HK-2 (cell line): ENCODE data around the gene POLN.
"Not testable (repeated sequence)": the region's sequence is repeated elsewhere in the genome, so short reads cannot be mapped to it uniquely, and the experiment has no call there.

Experiments used
- DNase-seq: peaks from one replicate; pipeline ENCODE4 v3.0.0-alpha.2; 2018; ENCODE audit not compliant: unreplicated experiment

Gene POLN

GRCh38 chr4:2166253-2166652, 75.7 kb downstream of the POLN start:
- DNase-seq: no peak

- DNase-seq: no peak
These were observed 76.5 kb downstream of the POLN start for GRCh38 chr4:2165391-2165790.

GRCh38 chr4:2163311-2163821, 78.6 kb downstream of the POLN start:
- DNase-seq: no peak

- not testable (repeated sequence) for DNase-seq
These were observed 80.7 kb downstream of the POLN start for GRCh38 chr4:2161092-2161703.

GRCh38 chr4:2159931-2160330, 82.0 kb downstream of the POLN start:
- DNase-seq: no peak

GRCh38 chr4:2155246-2155645, 86.7 kb downstream of the POLN start:
- no peak for DNase-seq

- DNase-seq: no peak
These were observed 87.6 kb downstream of the POLN start for GRCh38 chr4:2154215-2154740.

GRCh38 chr4:2151544-2151943, 90.4 kb downstream of the POLN start:
- DNase-seq: no peak

- DNase-seq: no peak
These were observed 91.8 kb downstream of the POLN start for GRCh38 chr4:2150076-2150475.

GRCh38 chr4:2142630-2143427, 99.1 kb downstream of the POLN start:
- DNase-seq: no peak

- no peak for DNase-seq
These were observed 100.0 kb downstream of the POLN start for GRCh38 chr4:2141762-2142451.

- no peak for DNase-seq
These were observed 100.7 kb downstream of the POLN start for GRCh38 chr4:2141022-2141761.

- DNase-seq: no peak
These were observed 102.9 kb downstream of the POLN start for GRCh38 chr4:2138846-2139500.

- no peak for DNase-seq
These were observed 105.2 kb downstream of the POLN start for GRCh38 chr4:2136726-2137125.

- peak; percentile 7 for DNase-seq
These were observed 106.8 kb downstream of the POLN start for GRCh38 chr4:2135083-2135482.

- DNase-seq: no peak
These were observed 109.5 kb downstream of the POLN start for GRCh38 chr4:2132438-2132837.

- no peak for DNase-seq
These were observed 114.2 kb downstream of the POLN start for GRCh38 chr4:2127609-2128332.

GRCh38 chr4:2126309-2127043, 115.4 kb downstream of the POLN start:
- no peak for DNase-seq

GRCh38 chr4:2125831-2126230, 116.1 kb downstream of the POLN start:
- no peak for DNase-seq

- no peak for DNase-seq
These were observed 116.9 kb downstream of the POLN start for GRCh38 chr4:2125023-2125422.
